ENCODE results near the gene RSPH4A. TPM values are rescaled to one million over a fixed set of nuclear protein-coding genes. Genes with fewer than 3 reads are reported as not detected.

The RSPH4A gene
- total and polyA plus RNA-seq, 9 of the 15 experiments (the other 6 are each of a cell fraction or from before 2014, with no cell fraction given) = 0.04 to 0.30 (median 0.11) TPM

GRCh38 chr6:116680880-116681672 lies 64.8 kb downstream of the RSPH4A start, which contains the start of gene KPNA5 (continued):
- TF ChIP-seq ZBTB49 (CRISPR knock-in tag; IDR thresholded peaks at IDR 0.05; ENCODE audit: borderline replicate concordance) = no peak
- TF ChIP-seq KDM4B (IDR thresholded peaks at IDR 0.05; ENCODE audit: borderline replicate concordance in 2 of 2, low read depth in 1 of 2) = no peak; a peak in 1 of 4 replicates
- TF ChIP-seq, protein P1, sequence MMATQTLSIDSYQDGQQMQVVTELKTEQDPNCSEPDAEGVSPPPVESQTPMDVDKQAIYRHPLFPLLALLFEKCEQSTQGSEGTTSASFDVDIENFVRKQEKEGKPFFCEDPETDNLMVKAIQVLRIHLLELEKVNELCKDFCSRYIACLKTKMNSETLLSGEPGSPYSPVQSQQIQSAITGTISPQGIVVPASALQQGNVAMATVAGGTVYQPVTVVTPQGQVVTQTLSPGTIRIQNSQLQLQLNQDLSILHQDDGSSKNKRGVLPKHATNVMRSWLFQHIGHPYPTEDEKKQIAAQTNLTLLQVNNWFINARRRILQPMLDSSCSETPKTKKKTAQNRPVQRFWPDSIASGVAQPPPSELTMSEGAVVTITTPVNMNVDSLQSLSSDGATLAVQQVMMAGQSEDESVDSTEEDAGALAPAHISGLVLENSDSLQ (IDR thresholded peaks at IDR 0.05) = peak; percentile 91
- TF ChIP-seq, protein P2, sequence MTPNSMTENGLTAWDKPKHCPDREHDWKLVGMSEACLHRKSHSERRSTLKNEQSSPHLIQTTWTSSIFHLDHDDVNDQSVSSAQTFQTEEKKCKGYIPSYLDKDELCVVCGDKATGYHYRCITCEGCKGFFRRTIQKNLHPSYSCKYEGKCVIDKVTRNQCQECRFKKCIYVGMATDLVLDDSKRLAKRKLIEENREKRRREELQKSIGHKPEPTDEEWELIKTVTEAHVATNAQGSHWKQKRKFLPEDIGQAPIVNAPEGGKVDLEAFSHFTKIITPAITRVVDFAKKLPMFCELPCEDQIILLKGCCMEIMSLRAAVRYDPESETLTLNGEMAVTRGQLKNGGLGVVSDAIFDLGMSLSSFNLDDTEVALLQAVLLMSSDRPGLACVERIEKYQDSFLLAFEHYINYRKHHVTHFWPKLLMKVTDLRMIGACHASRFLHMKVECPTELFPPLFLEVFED (CRISPR knock-in tag; conservative IDR thresholded peaks at IDR 0.05) = no peak
- TF ChIP-seq XRCC4 (IDR thresholded peaks at IDR 0.05; ENCODE audit: extremely low read depth, insufficient read depth, insufficient read length) = no peak
- TF ChIP-seq MTA1 (IDR thresholded peaks at IDR 0.05; ENCODE audit: borderline replicate concordance) = no peak
- no peak for TF ChIP-seq CBFA2T3 (IDR thresholded peaks at IDR 0.05)
- TF ChIP-seq ZBTB1 (CRISPR knock-in tag; IDR thresholded peaks at IDR 0.05; ENCODE audit: borderline replicate concordance, low read depth) = peak; percentile 60; the same call in 1 of the 2 replicates
- TF ChIP-seq SETDB1 (IDR thresholded peaks at IDR 0.05; ENCODE audit: low read length) = no peak
- no peak for TF ChIP-seq E2F8 (IDR thresholded peaks at IDR 0.05; ENCODE audit: low read depth, partially characterized antibody)
- TF ChIP-seq E2F4 (CRISPR knock-in tag; IDR thresholded peaks at IDR 0.05; ENCODE audit: low read depth) = no peak
- no peak for TF ChIP-seq ZNF518B (CRISPR knock-in tag; IDR thresholded peaks at IDR 0.05)
- no peak for TF ChIP-seq ZNF175 (CRISPR knock-in tag; IDR thresholded peaks at IDR 0.05; ENCODE audit: low read depth)

Measured in K562 (cell line).